Adipose tissue (tissue), 3 donors: ENCODE data around the gene TNNC2. TPM values are rescaled to one million over a fixed set of nuclear protein-coding genes. Genes with fewer than 3 reads are reported as not detected.
"Not testable (repeated sequence)": the region's sequence is repeated elsewhere in the genome, so short reads cannot be mapped to it uniquely, and the experiment has no call there.

Experiments
- H3K27ac ChIP-seq: one replicate; pipeline ENCODE4 v1.5.1; 2013; ENCODE audit warnings: low read depth, low read length
- WGBS, 3 donors: extraction: QIAGEN DNeasy Blood & Tissue Kit; methylation state at CpG; one replicate each; pipeline ENCODE4 v1.1.7; 2013; 5-methylcytosine and 5-hydroxymethylcytosine counted together
- polyA plus RNA-seq, 3 donors: library from polyadenylated mRNA; stranded (reverse); fragments of 200-250 nt; gene quantifications; one replicate each; pipeline ENCODE4 v1.2.3, GENCODE V29; 2013
- donor health status: healthy with polysubstance abuse.
- donor health status: Bipolar disorder and iron deficiency.
- donor health status: healthy.

TNNC2 gene
- 1 to 10 TPM; 3.0 to 3.3 (median 3.0) TPM for polyA plus RNA-seq

- WGBS, 3 donors, result 86 to 89% (median 89%) methylated on average over 8 of the region's 8 CpGs
- H3K27ac ChIP-seq, result no peak within 1 kb of the TSS
These were observed at the start of gene TNNC2 for GRCh38 chr20:45827030-45827652. TNNC2 (minus strand) TSS chr20:45827312; CDS start chr20:45827248, 64 bp downstream.

DNA sequence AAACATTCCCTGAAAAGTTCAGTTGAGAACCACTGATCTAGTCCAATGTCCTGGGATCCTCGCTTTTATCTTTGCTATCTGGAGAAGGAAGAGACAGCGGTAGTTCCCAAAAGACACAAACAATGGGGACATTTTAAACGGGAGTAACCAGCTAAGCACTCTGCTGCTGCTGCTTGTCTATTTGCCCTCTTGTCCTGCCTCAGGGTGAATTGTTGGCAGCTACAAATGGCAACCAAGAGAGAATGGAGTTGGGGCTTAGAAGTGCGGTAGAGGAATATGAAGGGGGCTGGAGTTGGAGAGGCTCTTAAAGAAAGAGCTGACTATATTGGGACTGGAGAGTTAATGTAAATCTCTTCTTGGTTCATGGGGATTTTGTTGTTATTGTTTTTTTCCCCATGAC is 47.5 kb upstream of the TNNC2 start:
- no peak overlapping the region for H3K27ac ChIP-seq
- 75 to 80% (median 79%) methylated on average over 4 of the region's 4 CpGs for WGBS, 3 donors

GRCh38 chr20:45874104-45874481 is 47.0 kb upstream of the TNNC2 start:
- not testable (repeated sequence) for H3K27ac ChIP-seq
- WGBS, 3 donors, result 95 to 96% (median 96%) methylated on average over 10 of the region's 10 CpGs

GRCh38 chr20:45873409-45874103 is 46.4 kb upstream of the TNNC2 start:
- no peak overlapping the region for H3K27ac ChIP-seq
- 23 to 91% (median 81%) methylated on average over 1 of the region's 1 CpG for WGBS, 3 donors

DNA sequence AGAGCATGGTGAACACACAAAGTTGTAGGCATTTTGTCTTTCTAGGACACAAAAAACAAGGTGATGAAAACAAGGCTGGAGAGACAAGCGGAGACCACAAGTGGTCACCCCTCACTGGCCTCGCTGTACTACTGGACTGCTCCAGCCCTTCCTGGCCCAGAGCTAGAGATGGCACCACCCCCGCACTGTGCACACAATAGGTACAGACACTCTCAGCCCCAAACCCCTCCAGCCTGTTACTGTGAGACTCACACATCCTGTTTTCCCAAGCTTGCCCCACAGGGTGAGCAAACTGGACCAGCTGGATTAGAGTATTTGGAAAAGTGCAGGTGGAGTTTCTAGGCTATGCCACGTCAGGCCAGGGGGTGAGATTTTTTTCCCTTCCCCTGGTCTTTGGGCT is 45.5 kb upstream of the TNNC2 start:
- H3K27ac ChIP-seq, result no peak overlapping the region
- WGBS, 3 donors, result 92 to 95% (median 95%) methylated on average over 4 of the region's 4 CpGs

DNA sequence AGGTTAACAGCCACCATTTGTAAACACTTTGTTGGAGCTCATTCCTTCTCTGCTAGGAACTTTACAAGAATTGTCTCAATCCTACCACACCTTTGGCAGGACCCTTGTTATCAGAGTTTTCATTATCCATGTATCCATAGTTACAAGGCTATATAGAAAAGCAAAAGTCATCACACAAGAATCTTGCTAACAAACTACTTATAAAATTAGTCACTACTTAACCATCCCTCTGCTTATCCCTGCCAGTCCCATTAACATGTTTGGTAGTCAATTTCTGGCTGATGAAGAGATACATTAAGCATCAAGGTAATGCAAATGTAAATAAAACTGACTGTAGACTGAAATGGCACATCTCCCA is 40.7 kb upstream of the TNNC2 start:
- no peak overlapping the region for H3K27ac ChIP-seq

DNA sequence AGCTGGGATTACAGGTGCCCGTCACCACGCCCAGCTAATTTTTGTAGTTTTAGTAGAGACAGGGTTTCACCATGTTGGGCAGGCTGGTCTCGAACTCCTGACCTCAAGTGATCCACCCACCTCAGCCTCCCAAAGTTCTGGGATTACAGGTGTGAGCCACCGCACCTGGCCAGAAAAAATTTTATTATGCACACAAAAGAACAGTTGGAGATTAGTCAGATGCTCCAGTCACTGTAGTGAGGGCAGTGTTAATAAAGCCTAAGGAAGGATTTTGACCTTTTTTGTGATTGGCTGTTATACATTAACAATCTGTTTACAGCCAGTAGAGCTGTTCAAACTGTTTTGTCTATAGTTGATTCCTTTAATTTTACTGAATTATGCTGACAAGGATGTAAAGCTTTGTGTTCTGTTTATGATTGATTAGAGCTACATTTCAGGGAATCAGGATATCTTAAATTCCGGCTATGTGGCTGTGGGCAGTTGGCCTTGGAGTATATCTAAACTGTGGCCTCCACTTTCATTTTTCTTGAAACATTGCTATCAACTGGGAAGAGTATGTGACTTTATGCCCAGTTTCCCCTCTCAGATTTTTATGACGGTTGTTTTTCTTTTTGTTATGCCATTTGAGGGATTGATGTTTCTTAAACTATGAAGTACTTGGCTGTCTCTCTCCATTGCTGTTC is 40.2 kb upstream of the TNNC2 start:
- H3K27ac ChIP-seq, result no peak overlapping the region
- WGBS, 3 donors, result 76 to 92% (median 88%) methylated on average over 6 of the region's 6 CpGs

GRCh38 chr20:45866454-45866853 is 39.3 kb upstream of the TNNC2 start:
- 95 to 96% (median 95%) methylated on average over 5 of the region's 5 CpGs for WGBS, 3 donors

DNA sequence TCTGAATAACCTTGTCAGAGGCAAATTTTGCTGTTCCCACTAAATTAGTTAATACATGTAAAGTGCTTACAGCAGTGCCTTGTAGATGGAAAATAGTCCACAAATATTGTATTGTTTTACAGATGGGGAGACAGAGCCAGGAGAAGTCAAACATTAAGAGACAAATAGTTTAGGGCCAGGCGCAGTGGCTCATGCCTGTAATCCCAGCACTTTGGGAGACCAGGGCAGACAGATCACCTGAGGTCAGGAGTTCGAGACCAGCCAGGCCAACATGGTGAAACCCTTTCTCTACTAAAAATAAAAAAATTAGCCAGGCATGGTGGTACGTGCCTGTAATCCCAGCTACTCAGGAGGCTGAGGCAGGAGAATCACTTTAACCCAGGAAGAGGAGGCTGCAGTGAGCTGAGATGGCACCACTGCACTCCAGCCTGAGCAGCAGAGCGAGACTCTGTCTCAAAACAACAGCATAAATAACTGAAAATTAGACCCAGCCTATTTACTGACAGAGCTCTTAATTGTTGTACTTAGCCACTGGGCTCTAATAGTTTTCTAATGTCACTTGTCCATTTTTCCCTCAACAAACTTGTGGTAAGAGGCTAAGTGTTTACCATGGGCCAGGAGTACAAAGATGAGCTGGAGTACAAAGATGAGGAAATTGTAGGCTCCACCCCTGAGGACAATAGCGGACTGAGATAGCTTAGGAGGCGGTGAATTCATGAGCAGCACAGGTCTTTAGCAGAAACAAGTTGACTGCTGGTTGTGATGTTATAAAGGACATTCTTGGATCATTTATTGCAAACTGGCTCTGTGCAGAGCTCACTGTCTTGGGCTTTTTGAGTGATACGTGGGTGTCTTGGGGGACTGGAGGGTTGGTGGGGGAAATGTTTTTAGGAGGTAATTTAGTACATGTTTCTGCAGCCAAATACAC is 36.7 kb upstream of the TNNC2 start:
- H3K27ac ChIP-seq, result no peak overlapping the region
- 84 to 93% (median 90%) methylated on average over 7 of the region's 7 CpGs for WGBS, 3 donors

More at GRCh38 chr20:45866454-45866853, 39.3 kb upstream of the TNNC2 start:
- no peak overlapping the region for H3K27ac ChIP-seq

DNA sequence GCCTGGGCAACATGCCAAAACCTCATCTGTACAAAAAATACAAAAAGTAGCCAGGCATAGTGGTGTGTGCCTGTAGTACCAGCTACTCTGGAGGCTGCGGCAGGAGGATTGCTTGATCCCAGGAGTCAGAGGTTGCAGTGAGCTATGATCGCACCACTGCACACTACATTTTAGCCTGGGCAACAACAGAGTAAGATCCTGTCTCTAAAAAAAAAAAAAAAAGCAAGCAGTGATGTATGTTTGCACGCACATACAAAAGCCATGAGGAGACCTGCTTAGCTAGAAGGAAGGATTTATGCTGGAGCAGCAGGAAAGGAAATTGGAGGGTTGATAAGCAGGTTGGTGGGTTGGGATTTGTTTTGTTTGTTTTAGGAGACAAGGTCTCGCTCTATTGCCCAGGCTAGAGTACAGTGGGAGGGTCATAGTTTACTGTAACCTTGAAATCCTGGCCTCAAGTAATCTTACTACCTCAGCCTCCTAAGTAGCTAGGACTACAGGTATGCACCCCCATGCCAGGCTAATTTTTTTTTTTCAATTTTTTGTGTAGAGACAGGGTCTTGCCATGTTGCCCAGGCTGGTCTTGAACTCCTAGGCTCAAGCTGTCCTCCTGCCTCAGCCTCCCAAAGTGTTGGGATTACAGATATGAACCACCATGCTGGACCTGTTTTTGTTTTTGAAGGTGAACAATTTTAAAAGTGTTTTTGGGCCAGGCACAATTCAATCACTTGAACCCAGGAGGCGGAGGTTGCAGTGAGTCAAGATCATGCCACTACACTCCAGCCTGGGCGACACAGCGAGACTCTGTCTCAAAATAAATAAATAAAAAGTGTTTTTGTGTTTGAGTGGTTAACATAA is 34.3 kb upstream of the TNNC2 start:
- 82 to 97% (median 93%) methylated on average over 7 of the region's 7 CpGs for WGBS, 3 donors
- no peak overlapping the region for H3K27ac ChIP-seq

GRCh38 chr20:45860560-45861220 is 33.6 kb upstream of the TNNC2 start:
- no peak overlapping the region for H3K27ac ChIP-seq
- WGBS, 3 donors, result 66 to 76% (median 74%) methylated on average over 7 of the region's 7 CpGs

GRCh38 chr20:45859916-45860315 is 32.8 kb upstream of the TNNC2 start:
- no peak overlapping the region for H3K27ac ChIP-seq
- WGBS, 3 donors, result 89 to 97% (median 94%) methylated on average over 5 of the region's 5 CpGs

DNA sequence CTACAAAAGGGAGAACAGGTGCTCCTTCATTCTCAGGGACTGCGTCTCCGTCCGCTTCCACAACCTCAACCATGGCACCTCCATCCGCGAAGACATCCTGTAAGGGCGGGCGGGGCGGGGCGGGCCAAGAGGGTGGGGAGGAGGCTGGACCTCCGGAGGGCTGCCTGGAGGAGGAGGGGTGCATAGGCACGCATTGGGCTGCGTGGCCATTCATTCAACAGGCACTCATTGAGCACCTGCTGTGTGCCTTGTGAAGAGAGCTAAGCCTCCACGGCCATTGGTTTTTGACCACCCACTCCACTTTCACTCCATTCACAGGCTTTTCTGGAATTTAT is 30.7 kb upstream of the TNNC2 start:
- no peak overlapping the region for H3K27ac ChIP-seq
- 5 to 15% (median 11%) methylated on average over 12 to 13 of the region's 13 CpGs for WGBS, 3 donors

DNA sequence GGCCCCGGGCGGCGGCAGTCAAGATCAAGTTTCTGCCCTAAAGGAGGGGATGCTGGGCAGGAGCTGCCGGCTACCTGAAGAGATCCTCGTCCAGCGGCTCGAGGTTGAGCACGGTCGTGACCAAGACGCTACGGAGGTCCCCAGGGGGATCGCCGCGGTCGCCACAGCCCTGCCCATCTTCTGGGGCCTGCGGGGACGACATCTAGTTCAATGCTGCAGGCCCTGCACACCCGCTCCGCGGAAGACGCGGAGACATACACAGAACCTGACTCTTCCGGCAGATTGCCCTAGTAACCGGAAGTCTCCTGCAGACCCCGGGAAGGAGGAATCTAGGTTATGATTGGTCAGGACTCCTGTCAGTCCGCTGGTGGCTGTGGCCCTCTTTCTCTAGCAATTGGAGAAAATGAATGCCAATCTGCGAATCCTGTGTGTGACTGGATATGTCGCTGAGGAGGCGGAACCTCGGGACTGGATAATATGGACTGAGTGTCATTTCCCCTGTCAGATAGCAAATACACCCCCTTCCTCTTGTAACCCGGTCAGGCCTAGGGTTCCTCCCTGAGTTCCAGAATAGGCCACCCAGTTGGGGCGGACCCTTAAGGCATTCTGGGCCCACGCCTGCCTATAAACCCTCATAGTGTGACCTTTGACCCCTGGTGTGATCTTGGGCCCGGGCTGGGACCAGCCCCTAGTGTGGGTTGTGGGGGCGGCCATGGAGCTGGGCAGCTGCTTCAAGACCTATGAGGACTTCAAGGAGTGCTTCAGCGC is 30.2 kb upstream of the TNNC2 start, which contains the start of the genes ACOT8 and ZSWIM3:
TSS of gene ACOT8 (minus strand) at position 279 of the 768 bp plus-strand sequence. CDS start at position 202, 77 bp downstream.
TSS of gene ZSWIM3 (plus strand) at position 501 of the 768 bp plus-strand sequence. CDS start at position 713, 212 bp downstream.
- 0 to 1% (median 0%) methylated on average over 35 to 36 of the region's 36 CpGs for WGBS, 3 donors
- H3K27ac ChIP-seq, result no peak within 1 kb of the TSS

- 27 to 87% (median 84%) methylated on average over 2 of the region's 2 CpGs for WGBS, 3 donors
- no peak overlapping the region for H3K27ac ChIP-seq
These were observed 26.4 kb upstream of the TNNC2 start for GRCh38 chr20:45853484-45853883.

DNA sequence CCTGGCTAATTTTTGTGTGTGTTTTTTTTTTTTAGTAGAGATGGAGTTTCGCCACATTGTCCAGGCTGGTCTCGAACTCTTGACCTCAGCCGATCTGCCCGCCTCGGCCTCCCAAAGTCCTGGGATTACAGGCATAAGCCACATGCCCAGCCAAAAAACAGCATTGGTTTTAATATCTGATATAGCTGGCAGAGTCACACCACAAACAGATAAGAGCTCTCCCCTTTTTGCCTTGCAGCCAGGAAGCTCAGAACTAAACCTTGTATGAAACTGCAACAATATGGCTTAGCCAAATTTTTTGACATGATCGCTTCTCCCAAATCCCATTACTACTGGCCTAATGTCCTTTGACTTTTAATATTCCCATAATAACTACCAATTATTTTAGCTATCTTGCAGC is 25.2 kb upstream of the TNNC2 start:
- WGBS, 3 donors, result 96 to 99% (median 97%) methylated on average over 6 of the region's 6 CpGs
- no peak overlapping the region for H3K27ac ChIP-seq

- no peak overlapping the region for H3K27ac ChIP-seq
These were observed 24.4 kb upstream of the TNNC2 start for GRCh38 chr20:45851501-45851900.
